SU-DHL-6 (cell line): ENCODE measurements around the gene CACNG8.

Source experiments
- H2AFZ ChIP-seq: fragments of 200-600 bp; sonication (generic); 2 replicates; pipeline ENCODE4 v1.6.1; 2014; ENCODE audit warnings: low read depth, mild to moderate bottlenecking, moderate library complexity, mixed read lengths, antibody characterized with exemption, low read length; ENCODE audit not compliant: severe bottlenecking
- H3F3A ChIP-seq: fragments of 200-600 bp; shearing (Covaris generic); 2 replicates; pipeline ENCODE4 v1.6.0; 2016; ENCODE audit warnings: antibody characterized with exemption, mild to moderate bottlenecking; ENCODE audit not compliant: insufficient read depth
- H3K27ac ChIP-seq: fragments of 200-600 bp; sonication (generic); 2 replicates; pipeline ENCODE4 v1.5.1; 2016; ENCODE audit warnings: low read depth, mild to moderate bottlenecking, low read length, moderate library complexity, mixed read lengths
- H3K27me3 ChIP-seq: fragments of 200-600 bp; sonication (generic), shearing (Covaris generic); 2 replicates; pipeline ENCODE4 v1.6.0; 2014; ENCODE audit warnings: mild to moderate bottlenecking, low read length
- H3K36me3 ChIP-seq: fragments of 200-600 bp; sonication (generic); 2 replicates; pipeline ENCODE4 v1.6.1; 2014; ENCODE audit warnings: mild to moderate bottlenecking, low read length, mixed read lengths
- H3K4me2 ChIP-seq: fragments of 300-600, 200-600 bp; shearing (Covaris generic), sonication (generic); 2 replicates; pipeline ENCODE4 v1.6.0; 2014; ENCODE audit warnings: low read length, low read depth, mild to moderate bottlenecking; ENCODE audit not compliant: poor library complexity, severe bottlenecking
- H3K4me3 ChIP-seq: fragments of 200-600 bp; sonication (generic); 2 replicates; pipeline ENCODE4 v1.5.1; 2014; ENCODE audit warnings: antibody characterized with exemption, low read length, mild to moderate bottlenecking, mixed read lengths; ENCODE audit not compliant: insufficient read depth, poor library complexity, severe bottlenecking
- H3K79me2 ChIP-seq: fragments of 200-600 bp; sonication (generic); 2 replicates; pipeline ENCODE4 v1.6.1; 2014; ENCODE audit warnings: mild to moderate bottlenecking, low read length, moderate library complexity; ENCODE audit not compliant: insufficient read depth
- H3K9ac ChIP-seq: fragments of 200-600 bp; sonication (generic); 2 replicates; pipeline ENCODE4 v1.7.0; 2014; ENCODE audit warnings: mild to moderate bottlenecking, low read length
- H3K9me2 ChIP-seq: fragments of 200-600 bp; sonication (generic); replicated peaks from 2 replicates; pipeline ENCODE4 v1.6.1; 2014; ENCODE audit warnings: low read length; ENCODE audit not compliant: insufficient read depth
- H3K9me3 ChIP-seq: fragments of 200-600 bp; sonication (generic); 2 replicates; pipeline ENCODE4 v1.6.1; 2014; ENCODE audit warnings: low read length, mixed read lengths; ENCODE audit not compliant: insufficient read depth
- H4K20me1 ChIP-seq: fragments of 200-600 bp; sonication (generic); 2 replicates; pipeline ENCODE4 v1.6.1; 2014; ENCODE audit warnings: low read depth, mild to moderate bottlenecking, antibody characterized with exemption, low read length, moderate library complexity, mixed read lengths
- CTCF ChIP-seq: fragments of 200-600 bp; sonication (generic); IDR thresholded peaks from one replicate; pipeline ENCODE4 v1.5.1; 2017; ENCODE audit warnings: antibody characterized with exemption, mild to moderate bottlenecking, low read length, moderate library complexity; ENCODE audit not compliant: insufficient read depth, poor library complexity, severe bottlenecking
- EZH2phosphoT487 ChIP-seq: fragments of 200-600 bp; sonication (generic), shearing (Covaris generic); conservative IDR thresholded peaks from 2 replicates; pipeline ENCODE4 v1.6.1; 2018; ENCODE audit warnings: mild to moderate bottlenecking, antibody characterized with exemption, low read length, moderate library complexity, mixed read lengths

The CACNG8 gene

GRCh38 chr19:53960886-53961285 is 1.9 kb upstream of the CACNG8 start:
- H3K27me3 ChIP-seq = no peaks in the 10 kb centered on the region
- no peak overlapping the region for H3K4me2 ChIP-seq
- TF ChIP-seq EZH2phosphoT487 = no peak
- TF ChIP-seq CTCF = no peak
- no peaks in the 10 kb centered on the region for H4K20me1 ChIP-seq
- no peaks in the 10 kb centered on the region for H3K79me2 ChIP-seq
- H2AFZ ChIP-seq = no peak overlapping the region
- no peaks in the 10 kb centered on the region for H3F3A ChIP-seq
- H3K36me3 ChIP-seq = no peaks in the 10 kb centered on the region
- H3K9ac ChIP-seq = no peak overlapping the region
- no peak overlapping the region for H3K27ac ChIP-seq
- H3K9me2 ChIP-seq = no peaks in the 10 kb centered on the region
- no peak overlapping the region for H3K4me3 ChIP-seq
- H3K9me3 ChIP-seq = no peaks in the 10 kb centered on the region

GRCh38 chr19:53961523-53962356 is 997 bp upstream of the CACNG8 start:
- no peaks in the 10 kb centered on the region for H3K27me3 ChIP-seq
- TF ChIP-seq EZH2phosphoT487 (no peak), CTCF (no peak)
- H3K27ac ChIP-seq = no peak overlapping the region
- H3K36me3 ChIP-seq = no peaks in the 10 kb centered on the region
- H3K79me2 ChIP-seq = no peaks in the 10 kb centered on the region
- no peaks in the 10 kb centered on the region for H3F3A ChIP-seq
- no peaks in the 10 kb centered on the region for H3K9me3 ChIP-seq
- H3K9me2 ChIP-seq = no peaks in the 10 kb centered on the region
- H3K9ac ChIP-seq = no peak overlapping the region
- no peak overlapping the region for H2AFZ ChIP-seq
- H3K4me2 ChIP-seq = no peak overlapping the region
- no peak overlapping the region for H3K4me3 ChIP-seq
- H4K20me1 ChIP-seq = no peaks in the 10 kb centered on the region

GRCh38 chr19:53965091-53965490 is 2.4 kb downstream of the CACNG8 start:
- no peaks in the 10 kb centered on the region for H3F3A ChIP-seq
- no peaks in the 10 kb centered on the region for H3K9me2 ChIP-seq
- H4K20me1 ChIP-seq = no peaks in the 10 kb centered on the region
- H2AFZ ChIP-seq = no peak overlapping the region
- no peaks in the 10 kb centered on the region for H3K79me2 ChIP-seq
- H3K27ac ChIP-seq = no peak overlapping the region
- no peak overlapping the region for H3K9ac ChIP-seq
- TF ChIP-seq EZH2phosphoT487 (no peak), CTCF (no peak)
- no peak overlapping the region for H3K4me3 ChIP-seq
- no peak overlapping the region for H3K4me2 ChIP-seq
- H3K27me3 ChIP-seq = no peaks in the 10 kb centered on the region
- H3K36me3 ChIP-seq = no peaks in the 10 kb centered on the region
- H3K9me3 ChIP-seq = no peaks in the 10 kb centered on the region
